ENCODE results near the gene USH1C. TPM values are rescaled to one million over a fixed set of nuclear protein-coding genes. Genes with fewer than 3 reads are reported as not detected.

USH1C gene
- total and polyA plus RNA-seq, 10 donors: 0.12 TPM; not detected in 9

DNA sequence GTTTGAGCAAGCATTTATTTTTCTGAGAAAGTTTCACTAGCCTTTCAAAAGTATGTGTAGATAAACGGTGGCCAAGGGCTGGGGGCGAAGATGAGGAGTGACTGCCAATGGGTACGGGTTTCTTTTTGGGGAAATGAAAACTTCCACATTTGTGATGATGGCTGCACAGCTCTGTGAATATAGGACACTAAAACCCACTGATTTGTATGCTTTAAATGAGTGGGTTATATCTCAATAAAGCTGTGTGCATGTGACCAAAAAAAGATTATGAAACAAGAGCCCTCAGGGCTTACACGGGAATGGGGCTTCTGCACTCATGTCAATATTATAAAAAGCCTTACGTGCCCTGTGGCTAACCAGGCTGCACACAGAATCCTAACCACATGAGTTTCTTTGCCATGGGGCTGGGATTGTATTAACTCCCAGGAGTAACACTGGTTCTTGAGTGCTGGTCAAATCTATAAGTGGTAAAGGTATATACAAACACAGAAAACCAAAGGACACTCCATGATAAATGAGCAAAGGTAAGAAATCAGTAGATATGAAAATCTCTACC lies 98.9 kb downstream of the USH1C start:
- TF ChIP-seq POLR2A (IDR thresholded peaks at IDR 0.05): no peak
- TF ChIP-seq, protein P1, sequence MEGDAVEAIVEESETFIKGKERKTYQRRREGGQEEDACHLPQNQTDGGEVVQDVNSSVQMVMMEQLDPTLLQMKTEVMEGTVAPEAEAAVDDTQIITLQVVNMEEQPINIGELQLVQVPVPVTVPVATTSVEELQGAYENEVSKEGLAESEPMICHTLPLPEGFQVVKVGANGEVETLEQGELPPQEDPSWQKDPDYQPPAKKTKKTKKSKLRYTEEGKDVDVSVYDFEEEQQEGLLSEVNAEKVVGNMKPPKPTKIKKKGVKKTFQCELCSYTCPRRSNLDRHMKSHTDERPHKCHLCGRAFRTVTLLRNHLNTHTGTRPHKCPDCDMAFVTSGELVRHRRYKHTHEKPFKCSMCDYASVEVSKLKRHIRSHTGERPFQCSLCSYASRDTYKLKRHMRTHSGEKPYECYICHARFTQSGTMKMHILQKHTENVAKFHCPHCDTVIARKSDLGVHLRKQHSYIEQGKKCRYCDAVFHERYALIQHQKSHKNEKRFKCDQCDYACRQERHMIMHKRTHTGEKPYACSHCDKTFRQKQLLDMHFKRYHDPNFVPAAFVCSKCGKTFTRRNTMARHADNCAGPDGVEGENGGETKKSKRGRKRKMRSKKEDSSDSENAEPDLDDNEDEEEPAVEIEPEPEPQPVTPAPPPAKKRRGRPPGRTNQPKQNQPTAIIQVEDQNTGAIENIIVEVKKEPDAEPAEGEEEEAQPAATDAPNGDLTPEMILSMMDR (IDR thresholded peaks at IDR 0.05 in 8 of 11, conservative IDR thresholded peaks at IDR 0.05 in 3 of 11): no peak
- no peak for TF ChIP-seq POLR2AphosphoS5 (IDR thresholded peaks at IDR 0.05)
- H3K27ac ChIP-seq: no peak overlapping the region

DNA sequence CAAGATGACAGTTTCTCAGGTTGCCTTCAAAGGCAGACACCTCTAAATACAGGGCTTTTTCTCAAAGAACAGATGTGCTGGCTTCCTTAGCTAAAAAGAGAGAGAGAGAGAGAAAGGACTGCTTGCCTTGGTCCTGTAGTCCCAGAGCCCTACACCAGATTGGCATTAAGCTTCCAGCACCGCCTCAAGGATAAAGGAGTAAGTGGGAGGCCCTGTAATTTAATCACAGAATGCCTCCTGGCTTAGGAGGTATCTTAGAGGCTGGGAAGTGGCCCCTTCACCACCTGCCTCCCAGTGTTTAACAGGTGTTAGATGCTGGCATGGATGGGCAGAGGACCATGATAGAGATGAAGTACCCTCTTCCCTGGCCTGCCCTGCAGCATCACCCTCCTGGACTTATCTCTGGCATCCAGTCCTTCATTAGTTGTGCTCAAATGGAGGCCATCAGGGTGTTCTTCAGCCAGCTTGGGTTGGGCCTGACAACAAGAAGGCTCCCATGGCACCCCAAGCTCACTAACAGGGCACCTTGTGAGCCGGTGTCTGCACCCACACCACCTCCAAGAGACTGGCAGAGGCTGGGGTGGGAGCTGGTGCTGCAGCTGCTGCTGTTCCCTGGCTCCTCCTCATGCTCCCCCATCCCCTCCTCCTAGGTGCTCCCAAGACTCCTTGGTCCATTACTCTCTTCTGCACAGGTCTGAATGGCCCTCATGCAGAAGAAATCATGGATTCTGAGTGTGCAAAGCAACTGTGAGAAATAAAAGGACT lies 100.1 kb downstream of the USH1C start:
- Histone ChIP-seq H3K36me3 (no peaks in the 10 kb centered on the region), H3K27ac (no peak overlapping the region), H3K27me3 (replicated peaks in 1 of 7) (peaks cover 0 to 22% (median 0%) of the 10 kb centered on the region in 7 donors), H3K9me3 (peaks cover 0 to 6% (median 0%) of the 10 kb centered on the region in 8 donors), H3K4me3 (no peak overlapping the region), H3K4me1 (no peaks in the 10 kb centered on the region)
- DNase-seq: no peak
- intact Hi-C loops (cut with DNase I; ENCODE audit: low total_unique reads): no loop called here
- 80 to 92% (median 91%) methylated on average over 2 of the region's 2 CpGs for WGBS, 5 donors
- no peak for TF ChIP-seq POLR2A (IDR thresholded peaks at IDR 0.05)
- no peak for TF ChIP-seq POLR2AphosphoS5 (IDR thresholded peaks at IDR 0.05)
- TF ChIP-seq, protein P1 (IDR thresholded peaks at IDR 0.05 in 8 of 11, conservative IDR thresholded peaks at IDR 0.05 in 3 of 11): no peak

More for the DNA sequence above, 98.9 kb downstream of the USH1C start:
- WGBS, 5 donors: 48 to 76% (median 64%) methylated on average over 5 of the region's 5 CpGs
- peaks cover 0 to 10% (median 0%) of the 10 kb centered on the region in 7 donors for H3K27me3 ChIP-seq (replicated peaks in 1 of 7)
- DNase-seq: no peak
- peaks cover 0 to 6% (median 0%) of the 10 kb centered on the region in 8 donors for H3K9me3 ChIP-seq
- no peaks in the 10 kb centered on the region for H3K36me3 ChIP-seq
- H3K4me1 ChIP-seq: no peaks in the 10 kb centered on the region
- intact Hi-C loops (cut with DNase I; ENCODE audit: low total_unique reads): no loop called here
- H3K4me3 ChIP-seq: no peak overlapping the region

Other genes starting within 250 kb of the USH1C start
- gene NCR3LG1, start 192.6 kb downstream of the USH1C start, total RNA-seq: 1 to 10 TPM; 1.5 to 5.4 (median 2.3) TPM
- gene NCR3LG1, start 192.6 kb downstream of the USH1C start, polyA plus RNA-seq: under 1 TPM; 0.04 to 0.16 (median 0.05) TPM
- 1 to 10 TPM in 6 of 7 donors, not detected in 1; 1.2 to 3.8 (median 1.9) TPM for gene KCNJ11, start 155.8 kb downstream of the USH1C start, total RNA-seq
- gene KCNJ11, start 155.8 kb downstream of the USH1C start, polyA plus RNA-seq: under 1 TPM; 0.13 to 0.79 (median 0.51) TPM
- 1 to 10 TPM in 1 of 7 donors, under 1 TPM in 4, not detected in 2; 0.26 to 1.3 (median 0.52) TPM for gene ABCC8, start 67.6 kb downstream of the USH1C start, total RNA-seq
- under 1 TPM; 0.42 to 0.61 (median 0.44) TPM for gene ABCC8, start 67.6 kb downstream of the USH1C start, polyA plus RNA-seq
- gene OTOG, start 2.8 kb upstream of the USH1C start, total RNA-seq: not detected
- not detected for gene OTOG, start 2.8 kb upstream of the USH1C start, polyA plus RNA-seq
- gene MYOD1, start 175.2 kb upstream of the USH1C start, total RNA-seq: not detected
- gene MYOD1, start 175.2 kb upstream of the USH1C start, polyA plus RNA-seq: under 1 TPM in 1 of 3 donors, not detected in 2; 0.04 TPM
- gene KCNC1, start 190.4 kb upstream of the USH1C start, total RNA-seq: not detected
- gene KCNC1, start 190.4 kb upstream of the USH1C start, polyA plus RNA-seq: not detected

Measured in spleen (tissue), 11 donors.